NCI-H345 treated with DMSO at 0.1 percent for 48 hours (cell line): ENCODE results near the gene LTBP1.
"Not testable (repeated sequence)": the region's sequence is repeated elsewhere in the genome, so short reads cannot be mapped to it uniquely, and the experiment has no call there.

Source experiments
- DNase-seq: peaks from one replicate; lab custom pipeline; 2025; ENCODE audit not compliant: unreplicated experiment; lab: John Stamatoyannopoulos, UW

LTBP1 gene

DNA sequence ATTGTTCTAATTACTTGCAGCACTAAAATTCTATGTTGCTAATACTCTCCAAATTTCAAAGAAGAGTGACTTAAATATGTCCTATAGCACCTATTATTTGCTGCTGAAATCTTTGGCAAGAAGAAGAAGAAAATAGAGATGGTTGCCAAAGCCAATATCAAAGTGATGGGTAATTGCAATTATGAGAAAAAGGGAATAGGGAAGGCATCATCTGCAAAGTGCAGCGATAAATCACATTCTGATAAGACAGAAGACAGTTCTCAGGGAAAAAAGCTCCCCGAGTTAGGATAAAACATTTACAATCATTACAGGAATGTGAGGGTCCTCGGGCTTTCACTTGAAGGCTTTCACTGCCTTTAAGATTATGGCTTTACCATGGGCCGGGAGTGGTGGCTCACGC is 457.6 kb downstream of the LTBP1 start:
- no peak for DNase-seq

DNA sequence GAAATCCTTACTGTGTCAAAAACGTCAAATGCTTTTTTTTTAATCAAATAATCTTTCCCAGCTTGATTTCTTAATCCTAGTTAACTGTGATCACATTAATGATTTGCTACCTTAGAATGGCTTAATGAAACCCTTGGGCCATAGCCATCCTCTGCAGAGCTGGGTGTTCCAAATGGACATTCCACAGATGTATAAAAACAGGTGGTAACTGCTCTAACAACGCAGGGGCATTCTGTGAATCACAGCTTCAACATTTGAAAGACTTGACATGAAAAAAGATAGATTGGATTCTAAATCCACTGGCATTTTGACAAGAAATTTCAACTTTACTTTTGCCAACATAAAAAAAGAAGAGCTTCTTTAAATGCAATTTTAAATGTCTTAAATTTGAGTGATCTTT is 459.9 kb downstream of the LTBP1 start:
- no peak for DNase-seq

DNA sequence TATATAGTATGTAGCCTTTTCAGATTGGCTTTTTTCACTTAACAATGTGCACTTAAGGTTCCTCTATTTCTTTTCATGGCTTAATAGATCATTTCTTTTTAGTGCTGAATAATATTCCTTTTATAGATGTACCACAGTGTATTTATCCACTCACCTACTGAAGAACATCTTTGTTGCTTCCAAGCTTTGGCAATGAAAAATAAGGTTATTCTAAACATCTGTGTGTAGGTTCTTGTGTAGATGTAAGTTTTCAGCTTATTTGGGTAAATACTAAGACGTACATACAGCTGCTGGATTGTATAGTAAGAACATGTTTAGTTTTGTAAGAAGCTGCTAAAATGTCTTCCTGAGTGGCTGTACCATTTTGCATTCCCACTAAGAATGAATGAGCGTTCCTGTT is 461.4 kb downstream of the LTBP1 start:
- no peak for DNase-seq

DNA sequence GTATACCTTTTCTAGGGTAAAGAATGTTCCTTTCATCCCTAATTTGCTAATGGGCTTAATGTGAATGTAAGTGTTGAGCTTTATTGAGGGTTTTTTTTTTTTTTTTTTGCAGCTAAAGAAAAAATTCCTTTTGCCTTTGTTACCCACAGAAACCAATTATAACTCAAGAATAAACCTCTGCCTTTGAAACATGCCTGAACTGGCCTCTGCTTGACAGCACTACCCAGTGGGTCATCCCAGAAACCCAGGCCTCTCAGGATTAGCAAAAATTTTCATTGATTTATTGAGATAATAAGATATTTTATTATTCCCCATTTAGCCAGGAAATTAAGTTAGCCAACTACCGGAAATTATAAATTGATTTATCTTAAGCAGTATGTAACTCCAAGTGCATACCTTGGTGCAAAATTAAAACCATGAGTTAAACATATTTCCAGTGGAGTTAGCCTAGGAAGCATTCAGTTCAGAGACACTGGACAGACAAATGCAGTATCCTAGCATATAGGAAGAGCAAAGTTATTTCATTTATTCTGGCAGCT is 462.7 kb downstream of the LTBP1 start:
- DNase-seq = no peak

DNA sequence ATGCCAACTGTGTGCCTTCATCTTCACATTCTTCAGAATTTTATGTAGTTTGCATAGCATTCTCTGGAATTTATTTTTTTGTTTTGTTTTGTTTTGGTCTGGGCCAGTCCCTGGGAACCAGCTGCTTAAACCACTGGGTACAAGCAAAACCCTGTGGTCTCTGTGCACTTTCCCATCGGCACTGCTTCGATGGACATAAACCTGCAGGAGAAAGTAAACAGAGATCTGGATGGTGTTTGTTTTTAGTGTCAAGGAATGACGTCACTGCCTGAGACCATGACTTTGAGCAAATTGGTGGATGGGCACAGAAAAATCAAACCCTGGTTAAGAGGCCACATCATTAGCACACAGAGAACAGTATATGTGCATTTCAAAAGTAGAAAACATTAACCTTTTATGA is 465.0 kb downstream of the LTBP1 start:
- no peak for DNase-seq

DNA sequence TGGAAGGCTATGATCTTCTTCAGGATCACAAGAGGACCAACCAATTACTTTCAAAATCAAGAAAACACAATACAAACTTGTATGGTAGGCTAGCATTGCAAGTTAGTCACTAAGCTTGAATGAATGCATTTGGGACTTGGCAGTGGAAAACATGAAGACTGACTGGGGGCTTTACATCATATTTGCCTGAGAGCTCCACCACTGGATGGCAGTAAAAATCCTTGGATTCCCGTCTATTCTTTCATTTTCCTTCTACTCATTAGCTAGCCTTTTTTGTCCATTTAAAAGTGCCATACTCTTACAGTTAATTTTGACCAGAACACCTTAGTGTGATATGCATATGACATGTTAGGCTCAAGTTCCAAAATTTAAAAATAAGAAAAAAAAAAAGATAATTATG is 466.2 kb downstream of the LTBP1 start:
- DNase-seq = no peak

DNA sequence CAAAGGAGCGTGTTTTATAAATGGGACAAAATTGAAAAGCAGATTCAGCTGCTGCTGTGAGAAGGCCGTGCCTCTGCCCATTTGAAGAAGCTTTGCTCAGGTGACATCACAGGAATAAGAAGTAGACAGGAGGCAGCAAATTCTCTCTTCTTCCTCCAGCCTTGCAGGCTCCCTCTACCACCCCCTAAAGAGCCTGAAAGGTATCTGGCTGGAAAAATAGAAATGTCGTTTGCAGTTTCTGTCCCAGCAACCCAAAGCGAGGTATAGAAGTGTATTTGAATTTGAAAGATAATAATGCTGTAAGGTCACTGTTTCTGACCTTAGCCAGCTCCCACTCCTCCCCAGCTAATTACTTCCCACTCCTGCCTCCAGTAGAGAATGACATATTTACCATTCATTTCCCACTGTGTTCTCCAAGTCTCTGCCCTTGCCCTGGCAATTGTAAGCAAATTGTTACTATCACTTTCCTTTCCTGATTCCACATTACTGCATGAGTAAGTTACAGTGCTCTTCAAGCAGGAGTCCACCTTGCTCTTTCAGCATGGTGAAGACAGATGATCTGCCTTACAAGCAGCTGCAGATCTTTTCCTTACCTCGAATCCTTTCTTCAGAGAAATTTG is 472.9 kb downstream of the LTBP1 start:
- DNase-seq = no peak

DNA sequence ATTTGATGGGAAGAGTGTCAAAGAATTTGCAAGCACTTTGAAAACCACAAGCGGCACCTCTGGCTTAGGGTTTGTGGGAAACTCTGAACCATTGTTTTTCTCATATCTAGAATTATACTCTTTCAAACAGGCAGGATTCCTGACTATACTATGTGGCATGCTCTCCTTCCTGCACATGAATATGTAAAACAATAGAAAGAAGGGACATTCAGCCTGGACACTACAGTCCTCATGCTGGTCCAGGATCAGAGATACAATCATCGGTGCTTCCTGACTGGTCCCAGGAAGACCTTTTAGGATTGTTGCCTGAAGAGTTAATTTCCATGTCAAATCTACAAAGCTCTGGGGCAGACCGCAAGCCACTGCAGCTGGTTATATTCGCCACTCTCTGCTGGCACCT is 474.0 kb downstream of the LTBP1 start:
- no peak for DNase-seq

DNA sequence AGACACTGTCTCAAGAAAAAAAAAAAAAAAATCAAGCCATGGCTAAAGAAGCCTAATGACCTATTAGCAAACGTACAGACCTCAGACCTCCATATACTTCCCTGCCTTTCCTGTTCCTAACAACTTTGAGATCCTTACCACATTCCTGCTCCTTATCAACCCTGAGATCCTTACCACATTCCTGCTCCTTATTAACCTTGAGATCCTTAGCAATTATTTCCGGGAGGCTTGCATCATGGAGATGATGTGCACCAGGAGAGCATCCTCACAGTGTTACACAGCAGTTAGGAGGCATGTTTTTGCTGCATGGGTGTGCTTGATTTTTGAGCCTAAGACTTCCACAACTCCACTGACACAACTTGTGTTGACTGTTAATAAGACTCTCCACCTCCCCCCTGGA is 475.1 kb downstream of the LTBP1 start:
- DNase-seq = no peak

DNA sequence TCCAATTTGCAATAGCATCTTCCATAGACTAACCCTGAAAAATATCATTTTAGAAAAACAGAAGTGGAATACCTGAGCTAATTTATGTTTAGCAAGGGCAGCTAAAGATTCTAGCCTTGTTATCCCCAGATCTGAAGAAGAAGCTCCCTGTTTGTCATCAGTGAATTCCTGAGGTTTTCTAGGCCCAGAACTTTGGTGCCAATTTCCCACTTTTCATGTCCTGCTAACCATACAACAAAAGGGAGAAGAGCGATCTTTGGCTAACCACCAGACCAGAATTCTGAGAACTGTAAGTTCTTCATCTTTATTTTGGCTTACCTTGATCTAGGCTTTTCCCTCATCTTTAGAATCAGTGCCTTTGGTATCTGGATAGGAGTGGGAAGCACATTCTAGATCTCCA is 478.4 kb downstream of the LTBP1 start:
- no peak for DNase-seq

DNA sequence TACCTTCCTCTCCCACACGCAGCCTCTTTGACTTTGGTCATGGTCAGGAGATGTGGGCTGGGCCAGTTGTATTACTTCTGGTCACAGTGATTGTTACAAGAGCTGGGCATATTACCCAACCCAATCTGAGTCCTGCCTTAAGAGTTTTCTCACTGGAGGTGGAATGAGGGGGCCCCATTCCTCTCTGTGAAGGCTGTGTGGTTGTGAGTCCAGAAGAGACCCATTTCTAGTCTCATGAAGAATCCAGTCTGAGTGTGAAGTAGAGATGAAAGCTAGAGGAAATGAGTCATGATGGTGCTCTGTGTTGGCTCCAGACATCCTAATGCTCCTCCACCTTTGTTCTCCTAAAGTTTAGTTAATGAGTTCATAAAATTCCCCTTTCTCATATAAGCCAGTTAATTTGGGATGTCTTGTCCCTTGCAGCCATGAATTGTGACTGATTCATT is 478.9 kb downstream of the LTBP1 start:
- DNase-seq = no peak

DNA sequence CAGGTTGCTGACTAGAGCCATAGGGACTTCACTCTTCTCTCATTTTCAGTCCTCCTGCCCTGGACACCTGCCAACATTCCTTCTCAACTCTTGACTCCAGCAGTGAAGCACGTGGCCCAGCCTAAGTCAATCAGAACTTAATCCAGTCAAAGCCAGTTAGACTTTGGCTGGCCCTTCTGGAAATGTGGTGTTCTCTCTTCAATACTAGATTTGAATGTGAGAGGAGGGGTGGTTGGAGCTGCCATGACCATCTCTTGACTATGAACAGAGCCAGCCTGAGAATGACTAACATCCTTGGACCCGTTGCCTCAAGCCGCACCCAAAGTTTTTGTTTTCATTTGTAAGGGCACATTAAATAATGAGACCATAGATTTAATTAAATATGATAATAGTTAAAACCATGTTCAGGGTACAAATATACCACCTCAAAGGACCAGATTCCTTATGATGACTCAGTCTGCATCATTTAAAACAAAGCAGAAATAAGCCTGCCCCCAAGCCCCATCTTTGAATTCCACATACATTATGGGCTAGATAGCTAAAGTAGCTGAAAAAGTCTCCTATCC is 480.0 kb downstream of the LTBP1 start:
- no peak for DNase-seq

DNA sequence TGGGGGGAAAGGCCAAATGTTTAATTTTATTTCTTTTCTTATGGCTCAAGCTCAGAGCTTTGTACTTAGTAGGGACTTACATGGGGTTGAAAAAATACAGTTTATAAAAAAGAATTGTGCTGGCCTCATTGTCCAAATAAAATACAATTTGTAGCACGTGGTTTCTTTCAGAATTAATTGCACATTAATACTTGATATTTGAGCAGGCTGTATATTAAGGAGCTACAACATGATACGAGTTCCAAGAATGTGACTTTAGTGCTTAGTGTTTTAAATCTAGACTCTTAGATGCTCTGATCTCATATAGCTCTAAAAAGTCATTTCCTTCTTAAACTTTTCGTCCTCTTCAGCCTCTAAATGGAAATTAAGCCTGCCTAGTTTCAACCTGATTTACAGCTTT is 483.3 kb downstream of the LTBP1 start:
- no peak for DNase-seq

DNA sequence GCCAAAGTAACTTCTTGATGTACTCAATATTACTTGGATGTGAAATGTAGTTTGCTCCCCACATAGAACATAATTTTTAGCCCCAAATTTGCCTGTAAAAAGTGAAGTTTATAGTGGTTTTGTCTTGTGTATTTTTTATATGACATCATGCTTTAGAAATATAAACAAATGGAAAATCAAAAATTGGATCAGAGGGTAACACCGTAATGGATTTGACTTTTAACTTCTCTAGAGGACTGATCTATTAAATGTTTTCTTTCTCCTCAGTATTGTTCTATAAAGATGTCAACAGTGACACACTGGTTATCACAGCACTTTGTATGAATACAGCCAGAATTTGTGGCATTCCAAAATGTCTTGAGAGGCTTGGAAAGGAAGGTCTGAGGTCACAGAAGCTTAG is 484.1 kb downstream of the LTBP1 start:
- no peak for DNase-seq

DNA sequence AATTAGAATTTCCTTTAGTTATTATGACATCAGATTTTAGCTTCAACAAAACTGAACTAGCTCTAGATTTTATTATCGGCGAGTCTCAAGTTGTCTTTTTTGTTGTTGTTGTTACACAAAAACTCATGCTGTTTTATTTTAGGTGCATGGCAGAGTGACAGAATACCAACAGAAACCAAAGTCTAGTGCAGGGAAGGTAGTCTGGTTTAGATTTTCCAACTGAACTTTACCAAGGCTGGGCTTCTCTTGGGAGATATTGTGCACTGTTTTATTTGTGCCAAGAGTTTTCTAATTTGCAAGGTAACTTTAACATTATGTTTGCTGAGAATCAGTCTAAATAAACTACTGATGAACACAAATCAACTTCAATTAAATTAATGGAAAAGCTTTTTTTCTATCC is 486.1 kb downstream of the LTBP1 start:
- DNase-seq = no peak

DNA sequence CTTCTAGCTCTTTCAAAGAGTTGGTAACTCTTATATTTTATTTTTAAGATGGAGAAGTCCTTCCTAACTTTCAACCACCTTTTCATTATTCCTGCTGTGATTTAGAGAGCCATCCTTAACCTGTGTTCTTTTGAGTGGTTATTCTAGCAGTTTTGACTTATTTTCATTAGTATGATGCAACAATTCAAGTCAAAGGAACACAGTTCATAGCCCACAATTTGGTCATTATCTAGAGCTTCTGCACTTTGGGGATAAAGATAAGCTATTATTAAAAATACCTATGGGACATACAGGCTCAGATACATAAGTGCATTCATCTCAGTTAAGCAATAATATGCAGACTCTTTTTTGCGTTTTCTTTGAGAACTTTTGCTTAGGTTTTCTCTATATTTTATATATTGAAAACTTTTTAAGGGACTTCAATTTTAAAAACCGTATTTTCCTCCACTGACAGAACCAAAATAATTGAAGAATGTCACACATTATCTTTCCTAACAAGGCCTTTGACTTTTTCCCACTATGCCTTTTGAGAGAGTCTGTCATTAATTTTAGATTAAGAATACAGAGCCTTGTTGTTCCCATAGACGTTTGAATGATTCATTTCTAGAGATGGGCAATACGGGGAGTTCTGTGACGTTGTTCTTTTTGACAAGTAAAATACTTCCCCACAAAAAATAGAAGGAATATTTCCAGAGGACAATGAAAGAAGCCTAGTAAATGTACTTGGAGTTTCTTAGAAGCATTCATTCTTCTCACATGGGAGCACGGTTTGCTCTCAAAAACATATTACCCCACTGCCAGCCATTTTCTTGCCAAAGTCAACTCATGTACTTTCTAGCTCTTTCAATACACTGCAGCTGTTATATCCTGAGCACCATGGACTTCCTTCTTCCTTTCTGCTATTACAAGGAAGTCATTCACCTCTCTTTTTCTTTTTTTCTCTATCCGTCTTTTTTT is 486.8 kb downstream of the LTBP1 start:
- DNase-seq = no peak

DNA sequence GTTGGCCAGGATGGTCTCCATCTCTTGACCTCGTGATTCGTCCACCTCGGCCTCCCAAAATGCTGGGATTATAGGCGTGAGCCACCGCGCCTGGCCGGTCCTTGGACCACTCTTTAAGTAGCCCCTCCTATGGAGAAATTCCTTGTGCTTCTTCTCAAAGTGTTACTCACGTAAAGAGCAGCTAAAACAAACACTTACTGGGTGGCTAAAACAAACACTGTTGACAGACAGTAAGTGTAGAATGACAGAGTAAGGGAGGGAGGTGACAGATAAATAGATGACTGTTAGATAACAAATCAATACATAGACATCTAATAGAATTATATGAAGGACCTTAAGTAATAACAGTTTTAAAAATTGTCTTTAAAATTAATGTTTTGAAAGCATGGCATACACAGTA is 488.8 kb downstream of the LTBP1 start:
- DNase-seq = no peak

DNA sequence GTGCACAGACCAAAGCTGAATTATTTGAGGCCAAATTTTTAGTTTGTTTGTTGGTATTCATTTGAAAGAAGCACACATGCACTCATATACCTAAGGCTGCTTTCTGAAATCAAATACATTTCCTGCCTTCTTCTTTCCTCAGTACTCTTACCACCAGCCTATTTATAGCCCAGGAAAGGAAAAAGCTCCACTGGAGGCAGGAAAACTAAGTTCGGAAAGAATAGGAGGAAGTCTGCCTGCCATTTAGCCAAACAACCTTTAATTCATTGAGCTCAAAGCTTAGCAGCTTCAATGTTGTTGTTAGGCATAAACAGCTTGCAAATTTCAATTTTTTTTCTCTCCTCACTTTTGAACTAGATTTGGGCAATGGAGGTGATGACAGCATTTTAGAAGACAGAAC is 489.3 kb downstream of the LTBP1 start:
- no peak for DNase-seq

DNA sequence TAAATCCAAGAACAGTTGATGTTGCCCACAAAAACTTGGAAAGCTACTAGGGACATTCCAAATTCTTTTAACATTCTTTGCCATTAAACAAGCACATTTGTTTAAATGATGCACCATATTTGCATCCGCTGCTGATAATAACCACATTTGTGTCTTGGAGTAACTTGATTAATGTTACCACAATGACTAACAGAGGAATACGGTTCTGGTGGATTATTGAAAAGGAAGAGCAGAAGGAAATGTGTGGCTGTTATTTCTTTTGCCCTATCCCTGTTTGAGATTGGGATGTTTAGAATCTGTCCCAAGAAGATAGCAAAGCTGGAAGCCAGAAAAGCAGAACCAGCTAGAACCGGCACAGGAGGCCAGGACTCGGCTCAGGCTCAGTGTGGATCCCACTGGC is 490.5 kb downstream of the LTBP1 start:
- DNase-seq = no peak

DNA sequence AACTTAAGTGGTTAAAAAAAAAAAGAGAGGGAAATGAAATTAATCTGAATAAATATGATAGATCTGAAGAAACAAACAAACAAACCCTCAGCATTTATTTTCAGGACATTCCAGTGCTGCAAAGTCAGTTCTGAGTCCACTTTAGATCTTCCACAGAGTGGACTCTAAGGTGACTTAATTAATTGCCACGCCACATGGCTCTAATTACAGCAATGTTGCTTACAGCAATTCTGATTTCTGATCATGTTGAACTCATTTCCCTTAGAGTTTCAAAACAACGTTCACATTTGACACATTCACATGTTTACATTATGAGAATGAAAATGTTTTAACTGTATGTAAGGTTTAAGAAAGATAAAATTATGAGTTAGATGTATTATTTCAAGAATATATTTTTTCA is 491.1 kb downstream of the LTBP1 start:
- no peak for DNase-seq

DNA sequence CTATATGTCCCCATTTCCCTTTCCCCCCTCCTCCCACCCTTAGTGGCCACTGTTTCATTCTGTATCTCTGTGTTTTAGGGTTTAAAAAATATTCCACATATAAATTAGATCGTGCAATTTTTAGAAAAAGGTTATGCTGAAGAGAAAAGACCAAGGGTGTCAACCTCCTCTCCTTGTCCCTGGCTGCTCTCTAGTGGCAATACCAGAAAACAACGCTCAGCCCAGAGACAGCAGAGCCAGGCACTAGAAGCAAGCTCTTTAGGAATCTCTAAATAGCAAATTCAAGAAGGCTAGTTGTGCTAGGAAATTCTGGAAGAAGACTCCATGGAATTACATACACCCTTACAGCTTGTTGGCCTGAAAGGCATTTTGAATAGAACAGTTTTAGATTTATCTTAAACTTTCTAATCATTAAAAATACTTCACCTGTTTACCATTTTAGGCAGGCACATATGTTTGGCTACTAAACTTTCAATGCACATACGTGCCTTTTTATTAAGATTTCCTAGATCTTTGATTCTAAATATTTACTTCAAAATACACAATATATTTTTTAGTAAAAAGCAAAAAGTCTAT is 494.6 kb downstream of the LTBP1 start:
- peak; percentile 1 for DNase-seq

DNA sequence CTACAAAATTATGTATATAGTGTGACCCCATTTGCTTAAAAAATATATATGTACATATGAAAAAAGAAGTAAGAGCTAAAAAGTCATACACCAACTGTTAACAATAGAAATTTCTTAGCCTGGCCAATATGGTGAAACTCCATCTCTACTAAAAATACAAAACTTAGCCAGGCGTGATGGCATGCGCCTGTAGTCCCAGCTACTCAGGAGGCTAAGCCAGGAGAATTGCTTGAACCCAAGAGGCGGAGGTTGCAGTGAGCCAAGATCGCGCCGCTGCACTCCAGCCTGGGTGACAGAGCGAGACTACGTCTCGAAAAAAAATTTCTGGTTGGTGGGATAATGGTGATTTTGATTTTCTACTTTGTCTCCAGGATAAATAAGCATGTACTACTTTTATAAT is 495.3 kb downstream of the LTBP1 start:
- DNase-seq = not testable (repeated sequence)
